SK-N-SH treated with all-trans-retinoic acid at 6 μM for 48 hours (cell line): ENCODE results near the gene UBASH3A.

Experiments used
- ATAC-seq: fragments of 200-7000 bp; cut with Tn5 transposase; 3 replicates; pipeline ENCODE4 v1.9.1; 2020; ENCODE audit warnings: mild to moderate bottlenecking, moderate library complexity
- ARNTL ChIP-seq: fragments of 450-650 bp; formaldehyde crosslinking; IDR thresholded peaks from 2 replicates; pipeline ENCODE4 v1.5.0; 2020; ENCODE audit warnings: low read depth, mild to moderate bottlenecking, moderate library complexity, borderline replicate concordance
- BACH2 ChIP-seq: fragments of 250-450 bp; sonication (Bioruptor Pico); IDR thresholded peaks from 2 replicates; pipeline ENCODE4 v1.9.0; 2021; ENCODE audit warnings: mild to moderate bottlenecking, borderline replicate concordance
- ESRRG ChIP-seq: fragments of 250-450 bp; sonication (Bioruptor Pico); IDR thresholded peaks from 2 replicates; pipeline ENCODE4 v1.6.1; 2021; ENCODE audit warnings: mild to moderate bottlenecking
- GLIS3 ChIP-seq: fragments of 250-450 bp; sonication (Bioruptor Pico); IDR thresholded peaks from 2 replicates; pipeline ENCODE4 v1.5.0; 2020; ENCODE audit warnings: mild to moderate bottlenecking, moderate library complexity
- ISL1 ChIP-seq: fragments of 250-450 bp; sonication (Bioruptor Pico); IDR thresholded peaks from 2 replicates; pipeline ENCODE4 v2.1.2; 2022; ENCODE audit warnings: mild to moderate bottlenecking, moderate library complexity
- OSR1 ChIP-seq: fragments of 250-450 bp; sonication (Bioruptor Pico); IDR thresholded peaks from 2 replicates; pipeline ENCODE4 v1.8.0; 2022; ENCODE audit warnings: moderate library complexity, mild to moderate bottlenecking, inconsistent platforms
- PPARA ChIP-seq: fragments of 250-450 bp; sonication (Bioruptor Pico); IDR thresholded peaks from 2 replicates; pipeline ENCODE4 v1.5.0; 2020; ENCODE audit warnings: mild to moderate bottlenecking, borderline replicate concordance
- RARB ChIP-seq: fragments of 250-450 bp; sonication (Bioruptor Pico); IDR thresholded peaks from 2 replicates; pipeline ENCODE4 v1.8.0; 2021; ENCODE audit warnings: mild to moderate bottlenecking, moderate library complexity
- SNAI2 ChIP-seq: fragments of 250-450 bp; sonication (Bioruptor Pico); IDR thresholded peaks from 2 replicates; pipeline ENCODE4 v1.5.0; 2020; ENCODE audit warnings: mild to moderate bottlenecking, moderate library complexity
- TCF4 ChIP-seq: fragments of 250-450 bp; sonication (Bioruptor Pico); IDR thresholded peaks from 2 replicates; pipeline ENCODE4 v1.8.0; 2021; ENCODE audit warnings: mild to moderate bottlenecking, moderate library complexity, borderline replicate concordance
- TOX ChIP-seq: fragments of 250-450 bp; sonication (Bioruptor Pico); IDR thresholded peaks from 2 replicates; pipeline ENCODE4 v1.8.0; 2021; ENCODE audit warnings: mild to moderate bottlenecking, moderate library complexity, borderline replicate concordance
- ZC3H10 ChIP-seq: fragments of 250-450 bp; sonication (Bioruptor Pico); IDR thresholded peaks from 2 replicates; pipeline ENCODE4 v1.5.1; 2021; ENCODE audit warnings: mild to moderate bottlenecking, moderate library complexity
- ZNF565 ChIP-seq: fragments of 450-650 bp; formaldehyde crosslinking; conservative IDR thresholded peaks from 2 replicates; pipeline ENCODE4 v1.5.0; 2020; ENCODE audit warnings: low read depth, mild to moderate bottlenecking, moderate library complexity
- ZNF70 ChIP-seq: fragments of 450-650 bp; formaldehyde crosslinking; IDR thresholded peaks from 2 replicates; pipeline ENCODE4 v1.5.0; 2020; ENCODE audit warnings: mild to moderate bottlenecking, moderate library complexity
- ZNF8 ChIP-seq: fragments of 450-650 bp; formaldehyde crosslinking; IDR thresholded peaks from 2 replicates; pipeline ENCODE4 v1.5.0; 2020; ENCODE audit warnings: mild to moderate bottlenecking, moderate library complexity
- TF ChIP-seq, protein P1 (sequence below): fragments of 250-450 bp; sonication (Bioruptor Pico); IDR thresholded peaks from 2 replicates; pipeline ENCODE4 v1.5.0; 2020; ENCODE audit warnings: mild to moderate bottlenecking, moderate library complexity
- TF ChIP-seq, protein P2 (sequence below): fragments of 250-450 bp; sonication (Bioruptor Pico); IDR thresholded peaks from 2 replicates; pipeline ENCODE4 v1.5.1; 2021; ENCODE audit warnings: mild to moderate bottlenecking, moderate library complexity
- TF ChIP-seq, protein P3 (sequence below): fragments of 250-450 bp; sonication (Bioruptor Pico); IDR thresholded peaks from 2 replicates; pipeline ENCODE4 v1.8.0; 2020; ENCODE audit warnings: mild to moderate bottlenecking, moderate library complexity, borderline replicate concordance
- TF ChIP-seq, protein P4 (sequence below): fragments of 250-450 bp; sonication (Bioruptor Pico); IDR thresholded peaks from 2 replicates; pipeline ENCODE4 v1.8.0; 2021; ENCODE audit warnings: low read depth, mild to moderate bottlenecking, moderate library complexity, borderline replicate concordance

UBASH3A gene

DNA sequence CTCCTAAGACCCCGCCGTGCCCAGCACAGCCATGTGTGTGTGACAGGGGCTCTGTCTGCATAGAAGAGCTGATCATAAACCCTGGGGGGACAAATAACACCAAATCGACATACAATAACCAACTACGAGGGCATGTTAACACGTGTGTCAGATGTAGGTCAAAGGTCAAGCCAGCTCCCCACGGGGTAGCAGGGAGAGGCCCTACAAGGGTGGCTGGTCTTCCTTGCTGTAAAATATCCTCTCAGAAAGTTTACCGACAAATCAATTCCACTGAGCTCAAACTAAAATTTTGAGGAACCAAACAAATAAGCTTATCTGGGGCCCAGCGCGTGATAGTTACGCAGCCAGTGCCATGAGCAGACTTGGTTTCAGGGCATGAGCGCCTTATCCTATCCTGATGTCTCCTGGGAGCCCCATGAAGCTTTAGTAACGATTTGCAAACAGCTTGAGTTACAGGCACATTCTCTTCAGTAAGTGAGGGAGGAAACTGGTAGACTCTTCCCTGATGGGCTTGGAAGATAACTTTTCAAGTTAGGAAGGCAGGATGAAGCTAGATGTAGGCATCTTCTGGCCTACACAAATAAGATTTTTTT lies 5.2 kb upstream of the UBASH3A start (continued):
- TF ChIP-seq, protein P1, sequence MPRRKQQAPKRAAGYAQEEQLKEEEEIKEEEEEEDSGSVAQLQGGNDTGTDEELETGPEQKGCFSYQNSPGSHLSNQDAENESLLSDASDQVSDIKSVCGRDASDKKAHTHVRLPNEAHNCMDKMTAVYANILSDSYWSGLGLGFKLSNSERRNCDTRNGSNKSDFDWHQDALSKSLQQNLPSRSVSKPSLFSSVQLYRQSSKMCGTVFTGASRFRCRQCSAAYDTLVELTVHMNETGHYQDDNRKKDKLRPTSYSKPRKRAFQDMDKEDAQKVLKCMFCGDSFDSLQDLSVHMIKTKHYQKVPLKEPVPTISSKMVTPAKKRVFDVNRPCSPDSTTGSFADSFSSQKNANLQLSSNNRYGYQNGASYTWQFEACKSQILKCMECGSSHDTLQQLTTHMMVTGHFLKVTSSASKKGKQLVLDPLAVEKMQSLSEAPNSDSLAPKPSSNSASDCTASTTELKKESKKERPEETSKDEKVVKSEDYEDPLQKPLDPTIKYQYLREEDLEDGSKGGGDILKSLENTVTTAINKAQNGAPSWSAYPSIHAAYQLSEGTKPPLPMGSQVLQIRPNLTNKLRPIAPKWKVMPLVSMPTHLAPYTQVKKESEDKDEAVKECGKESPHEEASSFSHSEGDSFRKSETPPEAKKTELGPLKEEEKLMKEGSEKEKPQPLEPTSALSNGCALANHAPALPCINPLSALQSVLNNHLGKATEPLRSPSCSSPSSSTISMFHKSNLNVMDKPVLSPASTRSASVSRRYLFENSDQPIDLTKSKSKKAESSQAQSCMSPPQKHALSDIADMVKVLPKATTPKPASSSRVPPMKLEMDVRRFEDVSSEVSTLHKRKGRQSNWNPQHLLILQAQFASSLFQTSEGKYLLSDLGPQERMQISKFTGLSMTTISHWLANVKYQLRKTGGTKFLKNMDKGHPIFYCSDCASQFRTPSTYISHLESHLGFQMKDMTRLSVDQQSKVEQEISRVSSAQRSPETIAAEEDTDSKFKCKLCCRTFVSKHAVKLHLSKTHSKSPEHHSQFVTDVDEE (CRISPR knock-in tag), result no peak
- TF ChIP-seq PPARA, result no peak
- TF ChIP-seq, protein P2, sequence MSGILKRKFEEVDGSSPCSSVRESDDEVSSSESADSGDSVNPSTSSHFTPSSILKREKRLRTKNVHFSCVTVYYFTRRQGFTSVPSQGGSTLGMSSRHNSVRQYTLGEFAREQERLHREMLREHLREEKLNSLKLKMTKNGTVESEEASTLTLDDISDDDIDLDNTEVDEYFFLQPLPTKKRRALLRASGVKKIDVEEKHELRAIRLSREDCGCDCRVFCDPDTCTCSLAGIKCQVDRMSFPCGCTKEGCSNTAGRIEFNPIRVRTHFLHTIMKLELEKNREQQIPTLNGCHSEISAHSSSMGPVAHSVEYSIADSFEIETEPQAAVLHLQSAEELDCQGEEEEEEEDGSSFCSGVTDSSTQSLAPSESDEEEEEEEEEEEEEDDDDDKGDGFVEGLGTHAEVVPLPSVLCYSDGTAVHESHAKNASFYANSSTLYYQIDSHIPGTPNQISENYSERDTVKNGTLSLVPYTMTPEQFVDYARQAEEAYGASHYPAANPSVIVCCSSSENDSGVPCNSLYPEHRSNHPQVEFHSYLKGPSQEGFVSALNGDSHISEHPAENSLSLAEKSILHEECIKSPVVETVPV, result no peak

DNA sequence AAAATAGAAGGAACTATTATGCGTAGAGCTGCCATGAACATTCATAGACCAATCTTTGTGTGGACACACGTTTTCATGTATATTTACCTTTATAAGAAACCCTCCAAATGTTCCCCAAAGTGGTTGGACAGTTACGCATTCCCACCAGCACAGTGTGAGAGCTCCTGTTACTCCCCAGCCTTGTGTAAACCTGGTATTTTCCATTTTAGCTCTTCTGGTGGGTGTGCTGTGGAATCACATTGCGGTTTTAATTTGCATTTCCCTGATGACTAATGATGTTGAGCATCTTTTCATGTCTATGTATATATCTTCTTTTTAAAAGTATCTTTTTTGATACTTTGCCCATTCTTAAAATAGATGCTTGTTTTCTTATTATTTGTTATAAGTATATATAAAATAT lies 3.2 kb upstream of the UBASH3A start:
- ATAC-seq, result no peak
- TF ChIP-seq BACH2 (CRISPR knock-in tag) (no peak), ARNTL (no peak), GLIS3 (CRISPR knock-in tag) (no peak), ZNF70 (CRISPR knock-in tag) (no peak), ZC3H10 (CRISPR knock-in tag) (no peak), OSR1 (no peak), TOX (CRISPR knock-in tag) (no peak), ESRRG (no peak), PPARA (no peak), RARB (no peak), TCF4 (CRISPR knock-in tag) (no peak), ZNF565 (no peak), ISL1 (no peak)
- TF ChIP-seq, protein P3, sequence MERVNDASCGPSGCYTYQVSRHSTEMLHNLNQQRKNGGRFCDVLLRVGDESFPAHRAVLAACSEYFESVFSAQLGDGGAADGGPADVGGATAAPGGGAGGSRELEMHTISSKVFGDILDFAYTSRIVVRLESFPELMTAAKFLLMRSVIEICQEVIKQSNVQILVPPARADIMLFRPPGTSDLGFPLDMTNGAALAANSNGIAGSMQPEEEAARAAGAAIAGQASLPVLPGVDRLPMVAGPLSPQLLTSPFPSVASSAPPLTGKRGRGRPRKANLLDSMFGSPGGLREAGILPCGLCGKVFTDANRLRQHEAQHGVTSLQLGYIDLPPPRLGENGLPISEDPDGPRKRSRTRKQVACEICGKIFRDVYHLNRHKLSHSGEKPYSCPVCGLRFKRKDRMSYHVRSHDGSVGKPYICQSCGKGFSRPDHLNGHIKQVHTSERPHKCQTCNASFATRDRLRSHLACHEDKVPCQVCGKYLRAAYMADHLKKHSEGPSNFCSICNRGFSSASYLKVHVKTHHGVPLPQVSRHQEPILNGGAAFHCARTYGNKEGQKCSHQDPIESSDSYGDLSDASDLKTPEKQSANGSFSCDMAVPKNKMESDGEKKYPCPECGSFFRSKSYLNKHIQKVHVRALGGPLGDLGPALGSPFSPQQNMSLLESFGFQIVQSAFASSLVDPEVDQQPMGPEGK (CRISPR knock-in tag), result no peak
- TF ChIP-seq, protein P2, result no peak
- TF ChIP-seq, all 23 proteins: peak for 0

DNA sequence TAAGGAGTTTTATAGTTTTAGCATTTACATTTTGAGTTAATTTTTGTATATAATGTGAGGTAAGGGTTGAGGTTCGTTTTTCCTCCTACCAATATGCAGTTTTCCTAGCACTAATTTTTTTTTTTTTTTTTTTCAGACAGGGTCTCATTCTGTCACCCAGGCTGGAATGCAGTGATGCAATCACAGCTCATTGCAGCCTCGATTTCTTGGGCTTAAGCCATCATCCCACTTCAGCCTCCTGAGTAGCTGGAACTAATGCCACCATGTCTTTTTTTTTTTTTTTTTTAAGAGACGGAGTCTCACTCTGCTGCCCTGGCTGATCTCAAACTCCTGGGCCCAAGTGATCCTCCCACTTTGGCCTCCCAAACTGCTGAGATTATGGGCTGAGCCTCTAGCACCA lies 2.5 kb upstream of the UBASH3A start:
- no peak for ATAC-seq
- TF ChIP-seq GLIS3 (CRISPR knock-in tag), result no peak
- TF ChIP-seq ARNTL, result no peak
- TF ChIP-seq SNAI2 (CRISPR knock-in tag), result no peak
- TF ChIP-seq, protein P4, sequence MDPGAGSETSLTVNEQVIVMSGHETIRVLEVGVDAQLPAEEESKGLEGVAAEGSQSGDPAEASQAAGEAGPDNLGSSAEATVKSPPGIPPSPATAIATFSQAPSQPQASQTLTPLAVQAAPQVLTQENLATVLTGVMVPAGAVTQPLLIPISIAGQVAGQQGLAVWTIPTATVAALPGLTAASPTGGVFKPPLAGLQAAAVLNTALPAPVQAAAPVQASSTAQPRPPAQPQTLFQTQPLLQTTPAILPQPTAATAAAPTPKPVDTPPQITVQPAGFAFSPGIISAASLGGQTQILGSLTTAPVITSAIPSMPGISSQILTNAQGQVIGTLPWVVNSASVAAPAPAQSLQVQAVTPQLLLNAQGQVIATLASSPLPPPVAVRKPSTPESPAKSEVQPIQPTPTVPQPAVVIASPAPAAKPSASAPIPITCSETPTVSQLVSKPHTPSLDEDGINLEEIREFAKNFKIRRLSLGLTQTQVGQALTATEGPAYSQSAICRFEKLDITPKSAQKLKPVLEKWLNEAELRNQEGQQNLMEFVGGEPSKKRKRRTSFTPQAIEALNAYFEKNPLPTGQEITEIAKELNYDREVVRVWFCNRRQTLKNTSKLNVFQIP (CRISPR knock-in tag), result no peak
- TF ChIP-seq OSR1, result no peak
- TF ChIP-seq, protein P1 (CRISPR knock-in tag), result no peak
- TF ChIP-seq, protein P3 (CRISPR knock-in tag), result no peak
- no peak for TF ChIP-seq ZNF8 (CRISPR knock-in tag)
